GM20000 (cell line): Measurements from ENCODE around the gene MED27.

Experiments
- DNase-seq: peaks from one replicate; pipeline ENCODE4 v3.0.0; 2012; ENCODE audit warnings: low spot score
- CTCF ChIP-seq: IDR thresholded peaks from 2 replicates; pipeline ENCODE4 v1.5.1; 2012; ENCODE audit warnings: mild to moderate bottlenecking, control low read depth; ENCODE audit errors: extremely low read depth, missing control alignments

Gene MED27

DNA sequence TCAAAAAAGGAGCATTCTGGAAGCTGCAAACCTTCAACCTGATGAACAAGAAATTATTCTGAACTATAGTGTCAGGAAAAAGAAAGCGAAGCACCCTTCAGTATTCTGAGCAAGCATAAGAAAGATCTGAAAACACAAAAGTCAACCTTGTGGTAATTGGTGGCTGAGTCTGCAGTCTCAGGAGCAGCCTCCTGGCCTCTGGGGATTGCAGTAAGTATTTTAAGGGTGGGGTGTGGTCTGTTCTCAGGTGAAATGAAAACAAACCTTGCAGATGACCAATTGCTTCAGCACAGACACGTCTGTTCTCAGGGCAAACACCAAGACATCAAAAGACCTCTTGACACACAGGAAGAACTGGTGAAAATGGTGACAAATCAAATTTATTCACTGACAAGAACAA is 192.0 kb downstream of the MED27 start:
- no peak for DNase-seq
- TF ChIP-seq CTCF = no peak

DNA sequence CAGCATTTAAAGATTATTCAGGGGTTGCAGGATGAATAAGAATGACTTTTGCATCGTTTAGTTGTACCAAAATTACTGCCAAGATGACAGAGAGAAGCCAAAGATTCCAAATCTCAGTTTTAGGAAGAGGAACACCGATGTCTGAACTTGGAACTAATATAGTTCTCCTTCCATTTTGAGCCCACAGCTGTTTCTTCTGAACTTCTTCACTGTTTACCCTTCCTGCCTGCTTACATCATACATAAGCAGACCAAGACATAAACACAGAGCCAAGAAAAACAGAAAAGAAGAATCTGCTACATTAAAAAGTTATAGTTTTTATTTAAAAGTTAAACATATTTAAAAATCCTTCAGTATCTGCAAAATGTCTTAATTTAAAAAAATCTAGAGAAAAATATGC is 192.8 kb downstream of the MED27 start:
- no peak for TF ChIP-seq CTCF
- no peak for DNase-seq

GRCh38 chr9:131885144-131885609 is 194.5 kb downstream of the MED27 start:
- no peak for TF ChIP-seq CTCF
- DNase-seq = no peak

GRCh38 chr9:131884222-131884621 is 195.4 kb downstream of the MED27 start:
- no peak for DNase-seq
- no peak for TF ChIP-seq CTCF

DNA sequence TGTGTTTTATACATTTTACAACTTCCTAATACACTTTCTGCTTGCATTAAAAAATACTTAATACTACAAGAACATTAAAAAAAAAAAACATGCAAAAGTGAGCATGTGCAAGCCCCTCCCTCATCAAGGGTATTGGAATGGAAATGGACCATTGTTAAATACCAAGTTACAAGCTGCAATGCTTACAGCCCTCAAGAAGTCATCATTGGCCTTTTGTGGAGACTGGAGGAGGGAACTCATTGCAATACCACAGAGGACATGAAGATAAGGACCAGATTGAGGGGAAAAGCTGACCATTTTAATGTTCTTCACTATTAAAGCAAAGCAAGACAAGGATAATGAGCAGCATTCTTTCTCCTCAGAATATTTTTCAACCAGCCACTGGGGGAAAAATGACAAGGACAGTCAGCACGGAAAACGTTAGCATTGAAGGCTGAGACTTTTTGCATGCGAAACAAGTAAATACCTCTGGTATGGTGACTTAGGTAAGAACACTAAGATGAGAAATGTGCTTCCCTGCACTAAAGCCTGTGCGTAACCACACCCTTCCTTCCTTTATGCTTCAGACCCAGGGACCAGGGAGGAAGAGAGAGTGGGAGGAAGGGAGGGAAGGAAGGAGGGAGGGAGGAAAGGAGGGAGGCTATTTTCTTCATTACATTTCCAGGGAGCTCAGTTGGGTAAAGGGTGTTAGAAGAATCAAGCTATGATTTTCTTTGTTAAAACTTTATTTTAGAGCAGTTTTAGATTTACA is 198.7 kb downstream of the MED27 start:
- no peak for TF ChIP-seq CTCF
- DNase-seq = no peak

GRCh38 chr9:131879911-131880290 is 199.8 kb downstream of the MED27 start:
- no peak for DNase-seq
- no peak for TF ChIP-seq CTCF

DNA sequence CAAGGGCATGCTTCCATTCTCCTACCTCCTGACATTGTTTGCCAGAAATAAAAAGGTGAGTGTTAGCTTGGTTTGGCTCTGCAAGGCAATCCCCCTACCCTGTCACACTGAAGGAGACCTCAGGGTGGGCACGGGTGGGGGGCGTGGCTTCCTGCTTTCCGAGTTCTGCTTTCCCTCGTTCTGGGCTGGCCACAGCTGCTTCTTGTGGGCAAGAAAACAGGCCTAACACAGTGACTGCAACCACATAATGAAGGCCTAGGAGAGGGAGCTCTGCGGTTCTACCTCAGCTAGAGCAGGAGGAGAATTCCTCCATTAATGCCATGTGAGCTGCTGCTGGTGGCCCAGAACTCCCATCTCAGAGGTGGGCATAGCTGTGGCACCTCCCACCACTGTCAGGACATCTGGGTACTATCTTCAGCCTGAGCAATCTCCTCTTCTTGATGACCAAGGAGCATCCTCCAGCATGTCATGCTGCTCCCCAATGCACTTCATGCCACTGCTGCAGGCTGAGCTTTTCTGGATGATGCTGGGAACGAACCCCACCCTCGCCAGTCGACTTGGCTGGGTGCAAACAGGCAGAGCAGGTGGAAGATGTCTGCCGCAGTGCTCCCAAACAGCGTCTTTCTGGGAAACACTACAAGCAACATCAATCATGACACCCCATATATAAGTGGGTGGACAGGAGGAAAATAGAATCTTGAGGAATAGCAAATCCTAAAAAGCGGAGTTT is 200.3 kb downstream of the MED27 start:
- TF ChIP-seq CTCF = no peak
- DNase-seq = no peak
